ENCODE measurements around the gene DCST2. TPM values are rescaled to one million over a fixed set of nuclear protein-coding genes. Genes with fewer than 3 reads are reported as not detected.

Gene DCST2
- total and polyA plus RNA-seq, 10 of the 15 experiments (the other 5 are each of a cell fraction or from before 2014, with no cell fraction given): 0.33 to 0.41 (median 0.36) TPM; not detected in 7

- no peak for TF ChIP-seq ZBTB11 (CRISPR knock-in tag; IDR thresholded peaks at IDR 0.05)
- no peak for TF ChIP-seq SUZ12 (IDR thresholded peaks at IDR 0.05; ENCODE audit: unreplicated experiment)
- TF ChIP-seq SMAD1 (IDR thresholded peaks at IDR 0.05; ENCODE audit: low read depth, partially characterized antibody): no peak
- TF ChIP-seq POU2F2 (IDR thresholded peaks at IDR 0.05; ENCODE audit: borderline replicate concordance, low read depth, low read length): no peak
Measured at GRCh38 chr1:155044365-155044764, 10.8 kb upstream of the DCST2 start (continued).

GRCh38 chr1:155043793-155044192 is 10.2 kb upstream of the DCST2 start:
- no peaks in the 10 kb centered on the region for H3K4me1 ChIP-seq (ENCODE audit: control insufficient read depth, insufficient read depth, low read length)
- WGBS (ENCODE audit: insufficient coverage, insufficient replicate concordance, low lambda C conversion rate, missing lambda C conversion rate): 25% methylated on average over 3 of the region's 3 CpGs
- CTCF ChIA-PET: interaction anchor here (0.7 to 6.1 kb wide), 25 partner anchors 14 to 405 kb away, joined by 3 to 121 read pairs (median 4); partner anchors contain the start of genes KRTCAP2 and LENEP
- H3K79me2 ChIP-seq (ENCODE audit: control insufficient read depth, insufficient read depth, low read length): no peaks in the 10 kb centered on the region
- no peak overlapping the region for H3K27ac ChIP-seq (ENCODE audit: control insufficient read depth, insufficient read depth)
- ATAC-seq (no peak), FAIRE-seq (no peak), DNase-seq (ENCODE audit: low read depth, low spot score) (no peak)
- SMC1A ChIA-PET (ENCODE audit: uncharacterized antibody, unreplicated experiment): interaction anchor here (1.7 to 3.0 kb wide), 3 partner anchors 16 to 42 kb away, joined by 12 to 17 read pairs (median 13); no protein-coding TSS in a partner anchor
- in situ Hi-C loops (cut with MboI): no loop called here
- BruUV-seq (replicated peaks): no TSS peak
- H3K4me2 ChIP-seq (ENCODE audit: control insufficient read depth, insufficient read depth): no peak overlapping the region
- RAD21 ChIA-PET (ENCODE audit: unreplicated experiment): interaction anchor here (0.6 to 3.6 kb wide), 11 partner anchors 9 to 484 kb away, joined by 3 to 16 read pairs (median 5); partner anchors contain the start of gene PYGO2
- intact Hi-C loops (cut with micrococcal nuclease; ENCODE audit: unreplicated experiment): no loop called here
- H4K20me1 ChIP-seq (ENCODE audit: control insufficient read depth, insufficient read depth): no peaks in the 10 kb centered on the region
- no peak overlapping the region for H3K4me3 ChIP-seq
- no peaks in the 10 kb centered on the region for H3K9me3 ChIP-seq (replicated peaks; ENCODE audit: control insufficient read depth, insufficient read depth, low read length)
- no peaks in the 10 kb centered on the region for H3K36me3 ChIP-seq (ENCODE audit: control insufficient read depth in 2 of 2, insufficient read depth in 2 of 2, low read length in 1 of 2)
- no peak overlapping the region for H3K9ac ChIP-seq (ENCODE audit: control insufficient read depth, insufficient read depth, low read length)
- H2AFZ ChIP-seq (ENCODE audit: control insufficient read depth, low read depth, low read length): no peak overlapping the region
- POLR2A ChIA-PET: interaction anchor here (0.5 to 1.8 kb wide), 5 partner anchors 9 to 41 kb away, joined by 3 to 4 read pairs (median 3); no protein-coding TSS in a partner anchor
- peaks cover 2 to 3% of the 10 kb centered on the region in 2 experiments; a peak in 2 of 4 replicates for H3K27me3 ChIP-seq (replicated peaks in 1 of 2; ENCODE audit: control insufficient read depth in 2 of 2, insufficient read depth in 2 of 2, low read length in 1 of 2)
- TF ChIP-seq E2F8 (IDR thresholded peaks at IDR 0.05; ENCODE audit: low read depth, partially characterized antibody): no peak
- TF ChIP-seq E2F4 (IDR thresholded peaks at IDR 0.05; ENCODE audit: low read depth, low read length): no peak
- TF ChIP-seq ELK1 (IDR thresholded peaks at IDR 0.05; ENCODE audit: low read depth, low read length): no peak
- TF ChIP-seq YY1 (IDR thresholded peaks at IDR 0.05; ENCODE audit: low read depth, low read length): no peak
- TF ChIP-seq HCFC1 (IDR thresholded peaks at IDR 0.05; ENCODE audit: low read length): no peak
- TF ChIP-seq FOXM1 (IDR thresholded peaks at IDR 0.05; ENCODE audit: low read depth, low read length): no peak
- TF ChIP-seq WRNIP1 (IDR thresholded peaks at IDR 0.05; ENCODE audit: borderline replicate concordance, low read depth, low read length): no peak
- no peak for TF ChIP-seq SUZ12 (IDR thresholded peaks at IDR 0.05; ENCODE audit: unreplicated experiment)
- no peak for TF ChIP-seq POLR2A (IDR thresholded peaks at IDR 0.05; ENCODE audit: low read depth, low read length)
